IPS DF 4.7 (cell line): ENCODE measurements around the gene ENO4.

Source experiments
- DNase-seq: peaks from one replicate; pipeline ENCODE4 v3.0.0-alpha.2; 2013; ENCODE audit warnings: low spot score; ENCODE audit errors: extremely low read depth

Gene ENO4, protein sequence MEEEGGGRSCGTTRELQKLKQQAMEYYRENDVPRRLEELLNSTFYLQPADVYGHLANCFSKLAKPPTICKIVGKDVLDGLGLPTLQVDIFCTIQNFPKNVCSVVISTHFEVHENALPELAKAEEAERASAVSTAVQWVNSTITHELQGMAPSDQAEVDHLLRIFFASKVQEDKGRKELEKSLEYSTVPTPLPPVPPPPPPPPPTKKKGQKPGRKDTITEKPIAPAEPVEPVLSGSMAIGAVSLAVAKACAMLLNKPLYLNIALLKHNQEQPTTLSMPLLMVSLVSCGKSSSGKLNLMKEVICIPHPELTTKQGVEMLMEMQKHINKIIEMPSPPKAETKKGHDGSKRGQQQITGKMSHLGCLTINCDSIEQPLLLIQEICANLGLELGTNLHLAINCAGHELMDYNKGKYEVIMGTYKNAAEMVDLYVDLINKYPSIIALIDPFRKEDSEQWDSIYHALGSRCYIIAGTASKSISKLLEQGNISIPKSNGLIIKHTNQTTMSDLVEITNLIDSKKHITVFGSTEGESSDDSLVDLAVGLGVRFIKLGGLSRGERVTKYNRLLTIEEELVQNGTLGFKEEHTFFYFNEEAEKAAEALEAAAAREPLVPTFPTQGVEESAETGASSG

DNA sequence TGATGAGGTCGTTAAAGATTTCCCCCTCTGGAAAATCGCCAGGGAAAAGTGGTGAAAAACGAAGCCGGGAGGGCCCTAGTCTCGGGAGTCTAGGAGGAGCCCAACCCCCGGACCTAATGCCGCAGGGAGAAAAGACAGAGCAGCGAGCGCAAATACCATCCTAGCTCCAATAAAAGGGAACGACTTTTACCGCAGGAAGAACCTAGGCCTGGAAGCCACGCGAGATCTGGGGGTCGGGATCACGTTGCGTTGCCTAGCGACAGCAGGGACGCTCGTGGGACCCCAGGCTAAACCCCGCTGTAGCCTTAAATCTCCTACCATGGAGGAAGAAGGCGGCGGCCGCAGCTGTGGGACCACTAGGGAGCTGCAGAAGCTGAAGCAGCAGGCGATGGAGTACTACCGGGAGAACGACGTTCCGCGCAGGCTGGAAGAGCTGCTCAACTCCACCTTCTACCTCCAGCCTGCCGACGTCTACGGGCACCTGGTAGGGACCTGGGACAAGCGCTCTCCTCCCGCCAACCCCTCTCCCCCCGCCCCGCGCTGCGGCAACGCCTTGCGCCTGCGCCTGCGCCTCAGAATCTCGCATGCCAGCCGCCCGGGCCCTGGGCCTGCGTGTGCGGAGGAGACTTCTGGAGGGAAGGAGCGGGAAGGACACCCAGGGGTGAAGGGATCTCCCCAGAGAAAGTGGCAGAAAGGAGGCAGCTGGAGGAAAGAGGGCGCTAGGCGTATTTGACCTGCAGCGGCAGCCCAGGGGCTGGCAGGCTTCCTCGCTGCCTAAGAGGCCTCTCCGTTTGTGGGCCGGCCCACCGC is at the start of gene ENO4:
ENO4 (plus strand) TSS at position 252 of the 810 bp plus-strand sequence; CDS start at position 320, 68 bp downstream.
- DNase-seq = no peak

DNA sequence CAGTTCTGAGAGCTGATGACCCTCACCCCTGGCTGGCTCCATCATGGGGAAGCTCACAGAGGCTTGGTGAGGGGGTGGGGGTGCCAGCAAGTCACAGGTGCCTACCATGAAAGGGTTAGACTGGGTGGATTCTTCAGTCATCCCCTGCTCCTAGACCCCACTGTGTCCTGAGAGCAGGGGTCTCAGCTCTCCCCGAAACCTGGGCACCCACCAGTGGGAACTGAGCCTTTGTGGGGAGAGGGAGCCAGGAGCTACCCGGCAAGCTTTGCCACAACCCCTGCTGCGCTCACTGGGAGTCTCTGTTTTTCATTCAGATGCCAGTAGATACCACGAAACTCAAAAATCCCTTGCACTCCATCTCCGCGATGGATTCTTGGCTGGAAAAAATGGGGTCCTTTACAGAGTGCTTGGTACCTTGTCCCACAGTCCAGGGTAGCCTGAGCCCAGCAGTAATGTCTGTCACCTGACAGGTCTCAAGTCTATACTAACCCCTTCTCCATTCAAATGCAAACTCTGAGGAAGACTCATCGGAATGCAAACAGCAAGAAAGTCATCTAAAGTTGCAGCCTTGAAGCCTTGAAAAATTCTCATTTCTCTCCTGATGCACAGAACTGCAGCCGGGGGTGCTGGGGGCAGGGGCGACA is 48.9 kb upstream of the ENO4 start:
- DNase-seq = no peak

DNA sequence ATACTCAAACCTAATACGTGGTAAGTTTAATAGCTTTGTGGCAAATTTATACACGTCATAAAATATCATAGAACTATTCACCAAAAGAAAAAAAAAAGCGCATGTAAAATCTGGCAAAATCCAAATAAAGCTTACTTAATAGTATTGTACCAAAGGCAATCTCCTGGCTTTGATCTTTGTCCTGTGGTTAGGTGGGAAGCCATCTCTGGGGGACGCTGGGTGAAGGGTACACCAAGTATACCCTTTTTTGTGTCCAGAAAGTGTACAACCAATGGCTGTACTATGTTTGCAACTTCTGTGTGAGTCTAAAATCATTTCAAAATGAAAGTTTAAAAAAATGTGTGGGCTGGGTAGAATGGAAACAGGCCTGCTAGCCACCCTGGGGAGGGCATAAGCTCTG is 47.6 kb upstream of the ENO4 start:
- DNase-seq = no peak

DNA sequence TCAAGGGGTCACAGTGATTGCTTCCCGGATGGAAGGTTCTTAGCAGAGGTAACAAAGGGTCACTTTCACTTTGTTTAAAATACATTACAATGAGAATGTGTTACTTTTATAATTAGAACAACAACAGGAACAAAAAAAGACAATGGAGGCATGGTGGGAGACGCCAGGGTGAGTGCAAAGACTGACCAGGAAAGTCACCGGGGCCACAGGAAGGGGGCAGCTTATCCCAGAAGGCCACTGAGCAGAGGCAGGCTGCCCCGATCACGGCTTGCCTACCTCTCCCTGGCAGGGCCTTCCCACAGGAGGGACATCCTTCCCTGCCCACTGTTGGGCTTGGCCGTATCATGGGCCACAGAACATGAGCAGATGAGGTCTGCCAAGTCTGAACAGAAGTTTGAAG is 46.8 kb upstream of the ENO4 start:
- DNase-seq = no peak

DNA sequence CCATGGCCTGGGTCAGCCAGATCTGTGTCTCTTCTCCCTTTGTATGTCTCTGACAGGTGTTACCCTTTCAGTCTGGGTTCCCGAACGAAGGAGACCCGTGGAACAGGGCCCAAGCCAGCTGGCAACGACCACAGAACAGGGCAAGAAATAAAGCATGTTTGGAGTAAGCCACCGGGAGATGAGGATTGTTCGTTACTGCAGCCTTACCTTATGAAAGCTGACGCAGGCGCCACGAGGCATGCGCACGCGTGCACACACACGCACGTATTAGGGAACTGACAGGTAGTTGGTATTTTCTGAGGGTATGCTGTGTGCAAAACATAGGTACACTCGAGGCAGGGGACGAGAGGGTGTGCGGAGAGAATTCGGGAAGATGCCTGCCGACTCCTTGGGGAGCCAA is 46.4 kb upstream of the ENO4 start:
- DNase-seq = no peak

DNA sequence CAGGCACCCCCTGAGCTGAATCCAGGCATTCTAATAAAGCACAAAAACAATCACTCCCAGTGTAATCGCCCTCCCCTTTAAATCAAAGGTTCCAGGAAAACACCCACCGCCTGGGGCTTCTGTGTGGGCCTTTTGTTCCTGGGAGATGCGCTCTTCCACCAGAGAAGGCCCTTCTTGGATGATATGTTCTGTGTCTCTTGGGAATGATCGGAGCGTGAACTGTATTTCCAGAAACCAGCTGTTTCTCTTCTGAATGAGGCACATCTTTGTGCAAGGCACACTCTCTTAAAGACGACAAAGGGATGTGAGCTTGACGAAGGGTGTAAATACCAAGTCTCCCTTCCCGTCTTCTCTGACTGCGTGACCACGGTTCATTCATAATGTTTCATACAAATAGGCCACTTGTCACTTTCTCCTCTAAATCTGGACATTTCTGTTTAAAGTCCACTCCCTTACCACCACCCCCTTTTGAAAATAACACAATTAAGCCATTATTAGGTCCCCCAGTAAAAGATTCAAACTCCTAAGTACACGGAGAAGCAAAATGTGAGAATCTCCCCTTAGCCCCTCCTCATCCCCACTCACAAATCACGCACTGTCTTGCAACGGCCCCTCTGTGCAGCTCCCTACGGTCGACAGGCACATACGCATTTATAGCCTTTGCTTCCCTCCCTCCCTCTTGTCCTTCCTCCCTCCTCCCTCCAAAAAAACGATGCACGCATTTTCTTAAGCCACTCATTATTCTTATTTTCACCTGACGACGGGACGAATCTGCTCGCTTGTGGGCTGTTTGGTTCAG is 45.6 kb upstream of the ENO4 start:
- DNase-seq = no peak

DNA sequence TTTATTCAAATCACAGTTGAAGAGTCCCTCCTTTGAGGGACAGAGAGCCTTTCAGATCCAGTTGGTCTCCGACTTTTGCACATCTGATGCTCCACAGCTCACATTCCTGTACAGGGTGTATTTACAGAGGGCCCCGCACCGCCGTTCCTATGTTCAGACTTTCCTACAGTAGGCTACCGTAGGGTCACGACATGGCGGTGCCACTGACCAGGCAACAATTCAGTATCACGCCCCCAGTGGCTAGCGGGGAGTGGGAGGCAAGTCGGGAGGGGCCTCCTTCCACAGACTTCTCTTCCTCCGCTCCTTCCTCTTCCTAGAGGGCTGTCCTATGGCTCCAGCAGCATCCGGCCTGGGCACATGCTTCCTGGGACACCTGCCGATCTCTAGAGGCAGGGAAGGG is 40.6 kb upstream of the ENO4 start:
- DNase-seq = no peak

DNA sequence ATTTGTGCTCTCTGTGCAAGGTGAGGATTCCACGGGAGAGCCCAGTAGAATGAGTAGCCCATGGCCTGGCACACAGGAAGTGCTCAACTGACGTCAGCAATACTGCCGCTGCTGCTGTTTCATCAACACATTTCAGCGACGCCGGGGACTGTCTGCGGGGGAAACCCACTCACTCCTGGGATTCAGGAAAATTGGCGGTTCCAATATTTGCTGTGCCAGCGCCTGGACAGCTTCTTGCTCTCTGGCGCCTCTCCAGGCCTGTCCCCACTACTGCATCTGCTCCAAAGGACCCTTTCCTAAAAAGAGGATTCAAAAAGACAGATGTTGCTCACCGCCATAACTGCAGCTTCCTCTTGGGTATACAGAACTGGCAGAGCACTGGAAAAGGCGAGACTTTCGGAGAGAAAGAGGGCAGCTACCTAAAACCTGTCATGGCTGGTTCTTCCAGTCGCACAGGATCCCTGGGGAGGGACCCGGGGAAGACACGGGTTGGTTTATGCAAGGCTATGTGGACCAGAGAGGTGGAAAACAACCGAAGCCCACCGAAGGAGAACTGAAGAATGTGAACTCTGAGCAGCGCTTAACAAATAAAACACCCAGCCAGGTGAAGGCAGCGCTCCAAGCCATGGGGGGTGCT is 39.7 kb upstream of the ENO4 start:
- DNase-seq = no peak

DNA sequence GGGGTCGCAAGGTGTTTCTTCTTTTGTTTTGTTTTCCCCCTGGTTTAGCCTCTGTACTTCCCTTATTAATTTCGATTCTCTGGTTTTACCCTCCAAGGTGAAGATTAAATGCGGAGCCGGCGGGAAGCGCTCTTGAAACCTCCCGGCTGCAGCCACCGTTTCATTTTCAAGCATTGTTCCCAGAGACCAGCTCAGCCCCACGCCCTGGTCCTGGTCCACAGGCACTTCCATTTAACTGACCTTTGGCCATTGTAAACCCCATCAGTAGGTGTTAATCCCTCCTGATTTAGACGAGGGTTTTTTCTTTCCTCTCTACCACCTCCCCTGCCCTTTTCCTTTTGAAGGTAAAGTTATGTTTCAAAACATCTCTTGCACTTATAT is 39.2 kb upstream of the ENO4 start:
- DNase-seq = no peak

DNA sequence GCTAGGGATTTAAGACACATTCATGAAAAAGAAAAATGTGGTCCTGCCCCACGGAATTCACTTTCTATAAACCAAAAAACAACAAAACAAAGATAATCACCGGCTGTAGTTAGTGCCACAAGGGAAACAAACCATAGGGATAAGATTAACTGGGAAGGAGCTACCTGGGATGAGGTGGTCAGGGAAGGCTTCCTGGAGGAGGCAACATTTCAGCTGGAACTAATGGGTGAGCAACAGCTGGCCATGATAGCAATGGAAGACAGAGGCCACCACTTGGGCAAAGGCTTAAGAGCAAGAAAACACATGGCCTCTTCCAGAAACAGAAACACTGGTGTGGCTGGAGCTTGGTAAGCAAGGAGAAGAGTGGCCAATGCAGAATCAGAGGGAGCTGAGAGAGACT is 38.4 kb upstream of the ENO4 start:
- DNase-seq = no peak

DNA sequence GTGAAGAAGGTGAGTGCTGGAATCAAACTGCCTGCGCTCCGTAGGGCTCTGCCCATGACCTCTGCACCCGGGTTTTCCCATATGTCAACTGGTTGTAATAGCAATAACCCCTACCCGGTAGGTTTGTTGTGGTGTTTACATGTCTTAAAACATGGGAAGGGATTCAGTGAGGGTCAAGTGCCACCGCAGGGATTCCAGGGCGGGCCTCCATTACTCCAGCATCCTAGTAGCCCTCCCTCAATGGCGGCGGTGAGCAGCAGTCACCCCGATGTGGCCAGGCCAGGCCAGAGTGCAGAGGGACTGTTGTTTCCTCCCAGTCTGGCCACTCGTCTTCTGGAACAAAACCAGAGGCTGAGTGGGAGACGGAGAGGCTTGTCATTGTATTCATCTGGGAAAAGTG is 37.6 kb upstream of the ENO4 start:
- no peak for DNase-seq

DNA sequence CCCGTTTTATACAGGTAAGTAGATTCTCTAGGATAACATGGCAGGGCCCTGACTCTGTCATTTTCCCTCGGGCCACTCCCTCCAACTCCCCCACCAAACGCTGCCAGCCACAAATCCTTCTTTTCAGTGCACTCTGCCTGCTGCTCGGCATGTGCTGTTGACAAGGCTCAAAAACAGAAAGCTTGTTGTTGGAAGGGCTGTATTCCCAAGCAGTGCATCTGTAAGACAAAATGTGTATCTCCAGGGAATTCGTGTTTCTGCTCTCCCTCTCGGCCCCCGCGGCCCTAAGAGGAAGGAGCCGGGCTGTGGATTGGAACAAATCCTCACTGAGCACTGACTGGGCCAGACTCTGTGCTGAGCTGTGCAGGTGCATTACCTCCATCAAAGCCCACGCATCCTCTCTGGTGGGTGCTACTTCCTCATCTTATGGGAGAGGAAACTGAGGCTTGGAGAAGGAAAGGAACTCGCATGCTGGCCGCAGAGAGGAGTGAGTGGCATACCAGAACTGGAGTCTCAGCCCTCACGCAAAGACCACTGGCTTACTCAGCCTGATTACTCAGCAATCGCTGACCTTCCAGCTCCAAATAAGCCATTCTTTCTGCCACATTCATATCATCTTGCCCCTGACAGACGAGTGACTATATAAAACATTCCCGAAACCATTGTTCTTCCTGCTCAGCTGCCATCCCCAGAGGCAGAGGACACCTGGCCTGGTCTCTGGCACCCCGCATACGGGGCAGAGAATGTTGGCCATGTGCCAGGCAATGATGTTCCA is 33.5 kb upstream of the ENO4 start:
- DNase-seq = no peak

DNA sequence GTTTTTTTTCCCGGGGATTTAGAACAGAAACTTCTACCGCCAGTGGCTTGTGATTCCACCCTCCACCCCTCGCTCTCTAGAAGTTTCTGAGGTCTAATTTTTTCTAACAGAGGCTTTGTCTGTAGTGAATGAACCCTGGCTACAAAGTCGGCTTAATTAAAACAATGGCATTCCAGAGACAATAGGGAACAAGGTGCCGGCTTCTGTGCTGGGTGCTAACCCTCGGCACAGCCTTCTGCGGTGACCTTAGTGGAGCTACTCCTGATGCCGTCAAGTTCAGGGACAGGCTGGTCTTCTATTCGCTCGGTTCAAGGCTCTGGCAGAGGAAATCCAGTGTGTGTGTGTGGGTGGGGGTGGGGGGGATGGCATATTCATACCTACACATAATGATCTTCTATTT is 32.1 kb upstream of the ENO4 start:
- no peak for DNase-seq

DNA sequence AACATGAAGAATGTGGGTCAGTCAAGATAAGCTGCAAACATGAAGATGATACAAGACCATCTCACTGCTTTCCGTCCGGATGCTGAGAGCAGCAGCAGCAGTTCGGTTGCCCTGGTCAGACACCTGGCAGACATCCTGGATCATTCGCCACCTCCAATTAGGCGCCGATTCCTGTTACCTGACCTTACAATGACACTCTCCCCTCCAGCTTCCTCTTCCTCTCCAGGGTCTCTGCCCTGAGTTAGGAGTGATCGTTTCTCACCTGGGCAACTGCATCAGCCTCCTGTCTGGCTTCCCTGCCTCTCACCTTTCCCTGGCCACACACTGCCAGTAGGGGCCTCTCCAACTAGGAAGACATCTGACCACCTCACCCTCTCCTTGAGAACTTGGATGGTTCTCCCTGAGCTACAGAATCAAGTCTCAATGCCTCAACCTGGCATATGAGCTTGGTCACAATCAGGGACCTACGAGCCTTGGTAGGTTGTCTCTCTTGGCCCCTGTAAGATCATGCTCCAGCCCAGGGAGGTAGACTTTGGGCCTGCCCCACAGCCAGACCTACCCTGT is 31.4 kb upstream of the ENO4 start:
- DNase-seq = no peak

DNA sequence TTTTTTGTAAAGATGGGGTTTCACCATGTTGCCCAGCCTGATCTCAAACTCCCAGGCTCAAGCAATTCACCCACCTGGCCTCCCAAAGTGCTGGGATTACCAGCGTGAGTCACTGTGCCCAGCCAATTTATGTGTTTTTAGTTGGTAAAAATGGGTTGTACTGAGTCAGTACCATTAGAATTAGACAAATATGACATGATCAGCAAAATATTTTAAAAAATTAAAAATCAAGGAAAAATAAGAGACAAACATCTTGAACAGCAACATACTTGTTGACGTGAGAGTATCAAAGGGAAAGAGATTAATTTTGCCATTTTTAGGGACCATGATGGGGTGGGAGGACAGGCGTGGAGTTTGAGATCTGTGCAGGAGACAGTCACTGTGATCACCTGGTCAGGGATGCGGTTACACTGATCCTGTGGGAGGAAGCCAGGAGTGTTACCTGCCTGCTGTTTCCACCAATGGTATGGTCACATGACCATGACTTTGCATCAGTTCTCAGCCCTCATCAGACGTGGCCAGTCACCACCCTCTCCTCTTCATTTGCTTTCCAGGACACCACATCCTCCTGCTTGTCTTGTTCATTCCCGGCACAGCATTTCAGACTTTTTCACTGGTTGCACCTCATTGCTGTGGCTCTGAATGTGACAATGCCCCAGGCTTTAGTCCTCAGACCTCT is 29.2 kb upstream of the ENO4 start:
- no peak for DNase-seq

DNA sequence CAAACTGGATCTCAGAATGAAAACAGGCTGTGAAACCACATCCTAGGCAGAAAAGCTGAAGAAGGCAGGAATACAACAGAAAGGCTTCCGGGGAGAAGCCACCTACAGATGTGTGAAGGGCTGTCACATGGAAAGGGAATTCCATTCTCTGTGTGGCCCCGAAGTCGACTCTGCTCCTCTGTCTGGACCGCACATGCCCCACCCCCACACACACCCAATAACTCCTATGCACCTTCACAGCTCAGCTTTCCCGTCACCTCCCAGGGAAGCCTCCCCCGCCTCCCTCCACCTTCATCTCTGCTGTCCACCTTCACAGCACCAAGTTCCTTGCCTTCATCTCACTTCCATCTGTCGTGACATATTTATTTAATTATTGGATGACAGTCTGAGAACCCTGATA is 23.4 kb upstream of the ENO4 start:
- DNase-seq = no peak

DNA sequence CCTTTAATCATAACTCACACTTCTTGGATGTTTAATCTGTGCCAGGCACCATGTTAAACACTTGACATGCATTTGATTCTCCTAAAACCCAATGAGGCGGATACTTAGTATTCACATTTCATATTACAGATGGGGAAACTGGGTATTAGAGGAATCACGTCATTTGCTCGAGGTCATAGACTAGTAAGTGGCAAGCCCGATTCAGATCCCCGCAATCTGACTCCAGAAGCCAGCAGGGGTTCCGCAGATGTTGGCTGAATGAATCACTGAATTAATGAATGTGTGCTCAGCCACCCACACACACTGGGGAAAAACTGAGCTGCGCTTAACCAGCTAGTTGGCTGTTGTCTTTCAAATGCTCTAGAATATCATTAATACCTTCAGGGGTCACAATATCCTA is 22.5 kb upstream of the ENO4 start:
- no peak for DNase-seq

DNA sequence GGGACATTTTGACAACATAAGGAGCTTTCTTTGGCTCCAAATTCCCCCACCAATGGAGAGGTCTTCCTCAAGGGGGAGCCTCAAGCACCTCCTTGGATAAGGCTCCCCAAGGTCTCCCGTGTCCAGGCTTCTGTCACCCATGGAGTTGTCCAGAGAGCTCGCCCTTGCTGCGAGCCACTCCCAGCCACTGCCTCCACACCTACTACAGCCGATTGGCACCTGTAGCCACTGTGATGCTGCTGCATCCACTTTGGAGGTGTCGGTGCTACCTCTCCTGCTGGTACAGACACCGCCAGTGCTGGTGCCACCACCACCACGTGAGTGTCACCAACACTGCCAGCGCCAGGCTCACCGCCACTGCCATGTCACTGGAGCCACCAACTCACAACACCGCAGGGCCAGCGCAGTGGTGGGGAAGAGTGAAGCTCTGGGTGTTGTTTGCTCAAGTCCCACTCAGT is 22.1 kb upstream of the ENO4 start:
- DNase-seq = no peak

DNA sequence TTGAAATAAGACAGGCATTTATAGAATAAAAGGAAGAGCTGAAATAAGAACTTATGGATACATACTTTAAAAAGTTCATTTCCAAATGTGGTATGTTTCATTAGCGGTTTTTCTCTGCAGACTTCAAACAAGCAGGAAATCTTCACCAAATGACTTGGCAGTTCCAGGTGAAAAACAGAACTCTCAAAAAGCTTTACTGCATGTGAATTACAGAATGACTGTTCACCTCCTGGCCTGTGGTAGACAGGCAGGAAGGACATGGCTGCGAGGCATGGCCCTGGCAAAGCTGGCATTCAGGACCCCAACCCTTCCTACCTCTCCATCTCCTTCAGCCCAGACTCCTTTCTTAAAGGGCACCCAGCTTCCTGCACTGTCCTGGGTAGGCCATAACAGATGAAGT is 21.2 kb upstream of the ENO4 start:
- no peak for DNase-seq
